Measurements from ENCODE around the gene EMC1.

GRCh38 chr1:19186001-19186400 lies 65.3 kb downstream of the EMC1 start:
- TF ChIP-seq CTCF (IDR thresholded peaks at IDR 0.05; ENCODE audit: low read depth, low read length, poor library complexity, severe bottlenecking) (no peak), EZH2phosphoT487 (IDR thresholded peaks at IDR 0.05; ENCODE audit: borderline replicate concordance, low read length) (no peak)

Measured in DOHH2 (cell line).